GM18907 (cell line): Measurements from ENCODE around the gene COLQ.
"Not testable (repeated sequence)": the region's sequence is repeated elsewhere in the genome, so short reads cannot be mapped to it uniquely, and the experiment has no call there.

ENCODE experiments used
- ATAC-seq: cut with Tn5 transposase; IDR thresholded peaks from one replicate; pipeline ENCODE4 v1.9.1; 2021; ENCODE audit warnings: mild to moderate bottlenecking, moderate library complexity; ENCODE audit not compliant: unreplicated experiment

COLQ gene

GRCh38 chr3:15458212-15458780 is 63.2 kb downstream of the COLQ start:
- ATAC-seq, result no peak

- ATAC-seq, result not testable (repeated sequence)
These were observed 64.6 kb downstream of the COLQ start for GRCh38 chr3:15456915-15457314.

GRCh38 chr3:15456321-15456720 is 65.2 kb downstream of the COLQ start:
- ATAC-seq, result no peak

- no peak for ATAC-seq
These were observed 65.8 kb downstream of the COLQ start for GRCh38 chr3:15455756-15456155.

- ATAC-seq, result no peak
These were observed 66.5 kb downstream of the COLQ start for GRCh38 chr3:15454965-15455364.

GRCh38 chr3:15453991-15454625 is 67.4 kb downstream of the COLQ start:
- no peak for ATAC-seq

- no peak for ATAC-seq
These were observed 68.0 kb downstream of the COLQ start for GRCh38 chr3:15453501-15453900.

- ATAC-seq, result no peak
These were observed 68.5 kb downstream of the COLQ start for GRCh38 chr3:15452961-15453360.

GRCh38 chr3:15452156-15452555 is 69.3 kb downstream of the COLQ start:
- no peak for ATAC-seq

GRCh38 chr3:15451216-15452113 is 70.0 kb downstream of the COLQ start:
- ATAC-seq, result no peak

GRCh38 chr3:15450438-15451215 is 70.9 kb downstream of the COLQ start:
- ATAC-seq, result no peak

GRCh38 chr3:15449489-15450224 is 71.8 kb downstream of the COLQ start:
- no peak for ATAC-seq

- ATAC-seq, result no peak
These were observed 77.5 kb downstream of the COLQ start for GRCh38 chr3:15443826-15444524.

GRCh38 chr3:15440891-15441290 is 80.6 kb downstream of the COLQ start:
- no peak for ATAC-seq

GRCh38 chr3:15439476-15439875 is 82.0 kb downstream of the COLQ start:
- ATAC-seq, result no peak

- no peak for ATAC-seq
These were observed 82.5 kb downstream of the COLQ start for GRCh38 chr3:15438983-15439382.

- ATAC-seq, result no peak
These were observed 85.3 kb downstream of the COLQ start for GRCh38 chr3:15436246-15436645.

- no peak for ATAC-seq
These were observed 86.8 kb downstream of the COLQ start for GRCh38 chr3:15434756-15435155.

GRCh38 chr3:15433531-15433930 is 88.0 kb downstream of the COLQ start:
- no peak for ATAC-seq

- ATAC-seq, result no peak
These were observed 90.2 kb downstream of the COLQ start for GRCh38 chr3:15431256-15431837.
